Spleen (tissue), 11 donors: Measurements from ENCODE around the gene DNMT1. TPM values are rescaled to one million over a fixed set of nuclear protein-coding genes. Genes with fewer than 3 reads are reported as not detected.

ENCODE experiments used
- DNase-seq: peaks from one replicate; pipeline ENCODE4 v3.0.0-alpha.2; 2020
- H3K27ac ChIP-seq, 8 donors: fragments of 200-600 bp; sonication (generic) in 7 of 8; 1 replicate in 4 of 8; 2 replicates in 4 of 8; pipeline versions ENCODE4 v1.5.0 to v1.8.0; 2016 to 2021; ENCODE audit warnings: inconsistent platforms in 4 of 8, mild to moderate bottlenecking in 4 of 8, moderate library complexity in 1 of 8
- H3K27me3 ChIP-seq, 7 donors: fragments of 200-600 bp; sonication (generic) in 6 of 7; replicated peaks in 1 of 7; 1 replicate in 4 of 7; 2 replicates in 3 of 7; pipeline versions ENCODE4 v1.5.0 to v1.8.0; 2016 to 2021; ENCODE audit warnings: inconsistent platforms in 3 of 7, mild to moderate bottlenecking in 1 of 7
- H3K36me3 ChIP-seq, 6 donors: fragments of 200-600 bp; sonication (generic) in 5 of 6; 1 replicate in 4 of 6; 2 replicates in 2 of 6; pipeline versions ENCODE4 v1.5.0 to v1.8.0; 2016 to 2021; ENCODE audit warnings: inconsistent platforms in 2 of 6
- H3K4me1 ChIP-seq, 6 donors: fragments of 200-600 bp; sonication (generic) in 5 of 6; 1 replicate in 3 of 6; 2 replicates in 3 of 6; pipeline versions ENCODE4 v1.5.0 to v1.8.0; 2016 to 2021; ENCODE audit warnings: inconsistent platforms in 3 of 6
- H3K4me3 ChIP-seq, 8 donors: fragments of 200-600 bp; sonication (generic) in 7 of 8; 1 replicate in 4 of 8; 2 replicates in 4 of 8; pipeline versions ENCODE4 v1.5.0 to v1.8.0; 2016 to 2021; ENCODE audit warnings: inconsistent platforms in 4 of 8, mild to moderate bottlenecking in 4 of 8, moderate library complexity in 2 of 8
- H3K9me3 ChIP-seq, 8 donors: fragments of 200-600 bp; sonication (generic) in 7 of 8; 1 replicate in 4 of 8; 2 replicates in 4 of 8; pipeline versions ENCODE4 v1.5.0 to v1.8.0; 2016 to 2021; ENCODE audit warnings: inconsistent platforms in 4 of 8
- POLR2A ChIP-seq, 3 donors: fragments of 450-650 bp; IDR thresholded peaks; one replicate each; pipeline ENCODE4 v1.5.1; 2017; ENCODE audit warnings: antibody characterized with exemption in 3 of 3, mild to moderate bottlenecking in 1 of 3
- POLR2AphosphoS5 ChIP-seq, 3 donors: sonication (generic); formaldehyde crosslinking; IDR thresholded peaks; one replicate each; pipeline ENCODE4 v1.5.1; 2017; ENCODE audit warnings: antibody characterized with exemption in 3 of 3
- WGBS, 5 donors: extraction: QIAGEN DNeasy Blood & Tissue Kit in 3 of 5; methylation state at CpG; one replicate each; pipeline versions ENCODE4 v1.1.5 to v1.1.7; 2013 to 2018; 5-methylcytosine and 5-hydroxymethylcytosine counted together
- intact Hi-C: fragments of 100-400 bp; cut with DNase I; formaldehyde crosslinking; loops from one replicate; pipeline ENCODE4 v1.15.0; 2023; ENCODE audit warnings: low total_unique reads
- polyA plus RNA-seq, 3 donors: library from polyadenylated mRNA; stranded (reverse); fragments of 200-250 nt; gene quantifications; one replicate each; pipeline ENCODE4 v1.2.1, GENCODE V29; 2013
- total RNA-seq, 7 donors: library from RNA; depleted of rRNA in 3 of 7; stranded (reverse); fragments of >200 nt in 3 of 7; fragmentation: NEBNext Ultra II Directional in 4 of 7; extraction: Animal tissue kit (Norgen Biotek cat#: 25700) in 4 of 7; gene quantifications; one replicate each; pipeline versions ENCODE4 v1.1.0 to v1.2.1, GENCODE V29; 2016 to 2021
- TF ChIP-seq, protein P1 (sequence below), 11 experiments: fragments of 200-600 bp in 7 of 11; fragments of 450-650 bp in 4 of 11; sonication (generic) in 4 of 11; IDR thresholded peaks in 8 of 11; conservative IDR thresholded peaks in 3 of 11; 1 replicate in 7 of 11; 2 replicates in 4 of 11; pipeline versions ENCODE4 v1.4.0 to v1.8.0; 2016 to 2021; ENCODE audit warnings: antibody characterized with exemption in 11 of 11, inconsistent platforms in 4 of 11, mild to moderate bottlenecking in 1 of 11
- donor health status: healthy with polysubstance abuse.
- donor health status: DM: no; HTN: no; CAD: no; lungs with moderate emphysema.
- donor health status: DM: no; HTN: no; CAD: no.
- donor health status: Bipolar disorder and iron deficiency.
- donor health status: healthy.
- donor health status: DM: no; HTN: no; CAD: no.
- donor health status: DM: yes; HTN: yes; CAD: no.

DNMT1 gene
- total and polyA plus RNA-seq, 10 donors: 40.6 to 131 (median 71.8) TPM

DNA sequence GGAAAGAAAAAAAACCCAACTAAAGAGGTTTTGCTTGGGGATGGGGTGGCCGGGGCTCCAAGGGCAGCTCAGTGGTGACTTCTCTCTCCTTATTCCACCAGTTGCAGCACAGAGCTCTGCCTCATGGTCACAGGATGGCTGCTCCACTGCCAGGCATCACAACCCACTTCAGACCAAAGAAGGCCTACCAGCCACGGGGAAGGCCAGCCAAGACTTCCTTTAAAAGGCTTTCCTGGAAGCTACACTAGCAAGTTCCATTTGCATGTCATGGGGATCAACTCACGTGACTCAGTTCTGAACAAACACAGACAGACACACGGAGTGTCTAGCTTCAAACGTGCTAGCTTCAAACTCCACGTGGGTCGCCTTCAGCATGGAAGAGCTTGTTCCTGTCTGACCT is 61.8 kb downstream of the DNMT1 start:
- H3K4me3 ChIP-seq: no peak overlapping the region
- no peak overlapping the region for H3K27ac ChIP-seq
- H3K27me3 ChIP-seq: no peaks in the 10 kb centered on the region
- WGBS, 5 donors: 85 to 91% (median 90%) methylated on average over 7 of the region's 7 CpGs
- H3K36me3 ChIP-seq: peaks cover 0 to 100% (median 82%) of the 10 kb centered on the region in 6 donors
- no peaks in the 10 kb centered on the region for H3K4me1 ChIP-seq
- no peaks in the 10 kb centered on the region for H3K9me3 ChIP-seq
- intact Hi-C loops: no loop called here
- no peak for DNase-seq
- no peak for TF ChIP-seq POLR2AphosphoS5 (IDR thresholded peaks at IDR 0.05)
- TF ChIP-seq, protein P1, sequence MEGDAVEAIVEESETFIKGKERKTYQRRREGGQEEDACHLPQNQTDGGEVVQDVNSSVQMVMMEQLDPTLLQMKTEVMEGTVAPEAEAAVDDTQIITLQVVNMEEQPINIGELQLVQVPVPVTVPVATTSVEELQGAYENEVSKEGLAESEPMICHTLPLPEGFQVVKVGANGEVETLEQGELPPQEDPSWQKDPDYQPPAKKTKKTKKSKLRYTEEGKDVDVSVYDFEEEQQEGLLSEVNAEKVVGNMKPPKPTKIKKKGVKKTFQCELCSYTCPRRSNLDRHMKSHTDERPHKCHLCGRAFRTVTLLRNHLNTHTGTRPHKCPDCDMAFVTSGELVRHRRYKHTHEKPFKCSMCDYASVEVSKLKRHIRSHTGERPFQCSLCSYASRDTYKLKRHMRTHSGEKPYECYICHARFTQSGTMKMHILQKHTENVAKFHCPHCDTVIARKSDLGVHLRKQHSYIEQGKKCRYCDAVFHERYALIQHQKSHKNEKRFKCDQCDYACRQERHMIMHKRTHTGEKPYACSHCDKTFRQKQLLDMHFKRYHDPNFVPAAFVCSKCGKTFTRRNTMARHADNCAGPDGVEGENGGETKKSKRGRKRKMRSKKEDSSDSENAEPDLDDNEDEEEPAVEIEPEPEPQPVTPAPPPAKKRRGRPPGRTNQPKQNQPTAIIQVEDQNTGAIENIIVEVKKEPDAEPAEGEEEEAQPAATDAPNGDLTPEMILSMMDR (IDR thresholded peaks at IDR 0.05 in 8 of 11, conservative IDR thresholded peaks at IDR 0.05 in 3 of 11): no peak
- TF ChIP-seq POLR2A (IDR thresholded peaks at IDR 0.05): no peak

DNA sequence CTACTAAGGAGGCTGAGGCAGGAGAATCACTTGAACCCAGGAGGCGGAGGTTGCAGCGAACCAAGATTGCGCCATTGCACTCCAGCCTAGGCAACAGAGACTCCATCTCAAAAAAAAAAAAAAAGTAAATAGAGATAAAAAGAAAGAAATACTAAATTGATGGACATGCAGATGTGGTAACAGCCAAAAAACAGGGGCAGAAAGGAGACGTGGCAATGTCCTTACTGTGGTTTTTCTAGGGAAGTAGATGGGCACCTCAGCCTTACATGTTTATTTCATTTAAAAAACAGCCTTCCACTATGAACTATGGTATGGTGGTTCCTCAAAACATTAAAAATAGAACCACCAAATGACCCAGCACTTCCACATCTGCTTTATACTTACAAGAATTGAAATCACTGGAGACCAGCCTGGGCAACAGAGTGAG is 68.5 kb downstream of the DNMT1 start:
- TF ChIP-seq POLR2A (IDR thresholded peaks at IDR 0.05) (no peak), POLR2AphosphoS5 (IDR thresholded peaks at IDR 0.05) (no peak)
- TF ChIP-seq, protein P1 (IDR thresholded peaks at IDR 0.05 in 8 of 11, conservative IDR thresholded peaks at IDR 0.05 in 3 of 11): no peak
- peak overlapping the region in 6 of 8 donors; percentile 15 to 73 (median 55) for H3K27ac ChIP-seq

DNA sequence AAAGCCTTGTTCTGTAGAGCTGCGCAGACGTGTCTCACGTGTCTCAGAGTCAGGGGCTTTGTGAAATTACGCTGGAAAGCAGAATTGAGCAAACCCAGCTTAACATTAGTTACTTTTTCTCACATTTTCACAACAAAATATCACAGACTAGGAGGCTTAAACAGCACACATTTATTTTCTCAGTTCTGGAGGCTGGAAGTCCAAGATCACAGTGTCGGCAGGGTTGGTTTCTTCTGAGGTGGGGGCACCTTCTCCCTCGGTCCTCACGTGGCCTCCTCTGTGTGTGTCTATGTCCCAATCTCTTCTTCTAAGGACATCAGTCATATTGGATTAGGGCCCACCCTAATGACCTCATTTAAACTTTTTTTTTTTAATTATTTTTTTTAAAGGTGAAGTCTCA is 70.3 kb downstream of the DNMT1 start:
- no peak for DNase-seq
- Histone ChIP-seq H3K9me3 (no peaks in the 10 kb centered on the region), H3K27ac (no peak overlapping the region), H3K4me1 (peaks cover 0 to 31% (median 8%) of the 10 kb centered on the region in 6 donors), H3K36me3 (peaks cover 0 to 54% (median 5%) of the 10 kb centered on the region in 6 donors), H3K27me3 (no peaks in the 10 kb centered on the region), H3K4me3 (no peak overlapping the region)
- TF ChIP-seq, protein P1 (IDR thresholded peaks at IDR 0.05 in 8 of 11, conservative IDR thresholded peaks at IDR 0.05 in 3 of 11): no peak
- TF ChIP-seq POLR2A (IDR thresholded peaks at IDR 0.05): no peak
- intact Hi-C loops: no loop called here
- WGBS, 5 donors: 93 to 99% (median 96%) methylated on average over 7 of the region's 7 CpGs

More for the DNA sequence above, 68.5 kb downstream of the DNMT1 start:
- intact Hi-C loops: no loop called here
- H3K36me3 ChIP-seq: peaks cover 0 to 72% (median 20%) of the 10 kb centered on the region in 6 donors
- no peak for DNase-seq
- H3K9me3 ChIP-seq: no peaks in the 10 kb centered on the region
- peaks cover 0 to 18% (median 0%) of the 10 kb centered on the region in 6 donors for H3K4me1 ChIP-seq
- WGBS, 5 donors: 45 to 87% (median 64%) methylated on average over 4 of the region's 4 CpGs
- no peaks in the 10 kb centered on the region for H3K27me3 ChIP-seq
- no peak overlapping the region for H3K4me3 ChIP-seq

DNA sequence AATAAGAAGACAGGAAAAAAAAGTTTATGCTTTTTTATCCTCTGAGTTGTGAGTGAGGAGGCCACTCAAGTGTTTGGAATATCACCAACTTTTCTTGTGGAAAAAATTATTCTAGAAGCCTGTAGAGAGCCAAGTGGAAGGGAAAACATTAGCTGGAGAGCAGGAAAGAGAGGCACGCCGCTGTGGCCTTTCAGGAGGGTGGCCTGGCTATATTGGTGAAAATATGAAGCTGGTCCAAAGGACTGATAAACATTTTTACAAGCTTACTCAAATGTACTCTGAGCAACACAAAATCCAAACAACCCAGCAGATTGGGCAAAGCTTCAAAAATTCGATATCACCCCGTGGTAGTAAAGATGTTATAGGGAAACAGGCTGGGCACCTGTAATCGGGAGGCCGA is 72.7 kb downstream of the DNMT1 start:
- no peak overlapping the region for H3K27ac ChIP-seq
- no peaks in the 10 kb centered on the region for H3K9me3 ChIP-seq
- no peaks in the 10 kb centered on the region for H3K27me3 ChIP-seq
- peaks cover 7 to 55% (median 29%) of the 10 kb centered on the region in 6 donors for H3K4me1 ChIP-seq
- H3K4me3 ChIP-seq: no peak overlapping the region
- TF ChIP-seq, protein P1 (IDR thresholded peaks at IDR 0.05 in 8 of 11, conservative IDR thresholded peaks at IDR 0.05 in 3 of 11): no peak
- no peak for TF ChIP-seq POLR2AphosphoS5 (IDR thresholded peaks at IDR 0.05)
- TF ChIP-seq POLR2A (IDR thresholded peaks at IDR 0.05): no peak
- H3K36me3 ChIP-seq: peaks cover 0 to 49% (median 14%) of the 10 kb centered on the region in 6 donors
- intact Hi-C loops: no loop called here
- no peak for DNase-seq
- 86 to 94% (median 89%) methylated on average over 6 of the region's 6 CpGs for WGBS, 5 donors
